Skeletal muscle satellite cell (primary cell): ENCODE measurements around the gene OR2T27.

ENCODE experiments used
- H3K27me3 ChIP-seq: 2 replicates; pipeline ENCODE4 v1.7.0; 2013; ENCODE audit warnings: low read length; ENCODE audit not compliant: control insufficient read depth, insufficient read depth
- H3K36me3 ChIP-seq: 2 replicates; pipeline ENCODE4 v1.7.0; 2013; ENCODE audit warnings: mild to moderate bottlenecking, control low read depth, low read length; ENCODE audit not compliant: insufficient read depth
- H3K4me1 ChIP-seq: 2 replicates; pipeline ENCODE4 v1.7.0; 2013; ENCODE audit warnings: low read length; ENCODE audit not compliant: control insufficient read depth, insufficient read depth
- H3K4me2 ChIP-seq: 2 replicates; pipeline ENCODE4 v1.7.0; 2013; ENCODE audit warnings: mild to moderate bottlenecking, low read length
- H3K4me3 ChIP-seq: 2 replicates; pipeline ENCODE4 v1.7.0; 2013; ENCODE audit warnings: low read length
- H3K9ac ChIP-seq: 2 replicates; pipeline ENCODE4 v1.7.0; 2013; ENCODE audit warnings: mild to moderate bottlenecking, low read depth, low read length, moderate library complexity
- H3K9me3 ChIP-seq: replicated peaks from 2 replicates; pipeline ENCODE4 v1.7.0; 2013; ENCODE audit warnings: mild to moderate bottlenecking, control low read depth, low read length

OR2T27 gene

GRCh38 chr1:248611883-248612414 lies 43.4 kb downstream of the OR2T27 start:
- Histone ChIP-seq H3K4me2 (no peak overlapping the region), H3K9ac (no peak overlapping the region), H3K9me3 (no peaks in the 10 kb centered on the region), H3K4me1 (no peaks in the 10 kb centered on the region), H3K27me3 (no peaks in the 10 kb centered on the region), H3K36me3 (no peaks in the 10 kb centered on the region), H3K4me3 (no peak overlapping the region)

- no peak overlapping the region for H3K9ac ChIP-seq
- H3K4me2 ChIP-seq, result no peak overlapping the region
- no peaks in the 10 kb centered on the region for H3K27me3 ChIP-seq
- no peaks in the 10 kb centered on the region for H3K4me1 ChIP-seq
- H3K36me3 ChIP-seq, result no peaks in the 10 kb centered on the region
- no peak overlapping the region for H3K4me3 ChIP-seq
- H3K9me3 ChIP-seq, result no peaks in the 10 kb centered on the region
Measured at GRCh38 chr1:248610301-248610700, 45.0 kb downstream of the OR2T27 start.
